Posterior cingulate gyrus (tissue), 11 donors: Measurements from ENCODE around the gene PROZ.

Experiments
- DNase-seq, 10 donors: peaks; one replicate each; pipeline versions ENCODE4 v3.0.0 to v3.0.0-alpha.2; 2020 to 2021; ENCODE audit warnings: mixed read lengths in 3 of 10
- intact Hi-C: fragments of 100-400 bp; cut with DNase I; formaldehyde crosslinking; loops from one replicate; pipeline ENCODE4 v1.15.1; 2023

Gene PROZ

GRCh38 chr13:113218586-113218985 lies 60.1 kb downstream of the PROZ start:
- no peak for DNase-seq
- intact Hi-C loops: no loop called here

DNA sequence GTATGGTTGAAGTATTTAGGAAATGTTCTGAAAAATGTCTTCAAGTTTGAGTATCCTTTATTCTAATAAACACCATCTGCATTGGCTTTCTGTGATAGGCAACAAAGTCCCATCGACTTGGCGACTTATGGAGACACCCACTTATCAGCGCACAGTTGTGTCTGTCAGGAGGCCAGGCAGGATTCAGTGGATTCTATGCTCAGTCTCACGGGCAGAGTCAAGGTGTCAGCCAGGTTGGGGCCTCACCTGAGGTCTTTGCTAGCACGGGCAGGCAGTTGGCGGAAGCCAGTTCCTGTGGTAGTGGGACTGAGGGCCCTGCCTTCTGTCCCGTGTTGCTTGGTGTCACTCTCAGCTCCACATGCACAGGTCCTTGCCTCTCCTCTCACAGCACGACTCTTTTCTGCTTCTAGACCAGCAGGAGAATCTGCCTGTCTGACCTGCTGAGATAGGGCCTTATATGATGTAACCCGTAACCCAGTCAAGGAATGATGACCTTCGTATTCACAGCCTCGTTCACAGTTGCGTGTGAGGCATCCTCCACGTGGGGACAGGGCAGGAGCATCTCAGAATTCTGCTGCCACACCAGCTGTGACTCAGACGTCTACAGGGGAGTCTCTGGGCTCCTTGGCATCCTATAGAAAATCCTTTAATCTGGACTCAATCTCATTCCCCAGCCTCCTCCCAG lies 61.0 kb downstream of the PROZ start:
- no peak for DNase-seq
- intact Hi-C loops: no loop called here

- intact Hi-C loops: no loop called here
- DNase-seq: no peak
Measured at GRCh38 chr13:113220141-113220598, 61.7 kb downstream of the PROZ start.

DNA sequence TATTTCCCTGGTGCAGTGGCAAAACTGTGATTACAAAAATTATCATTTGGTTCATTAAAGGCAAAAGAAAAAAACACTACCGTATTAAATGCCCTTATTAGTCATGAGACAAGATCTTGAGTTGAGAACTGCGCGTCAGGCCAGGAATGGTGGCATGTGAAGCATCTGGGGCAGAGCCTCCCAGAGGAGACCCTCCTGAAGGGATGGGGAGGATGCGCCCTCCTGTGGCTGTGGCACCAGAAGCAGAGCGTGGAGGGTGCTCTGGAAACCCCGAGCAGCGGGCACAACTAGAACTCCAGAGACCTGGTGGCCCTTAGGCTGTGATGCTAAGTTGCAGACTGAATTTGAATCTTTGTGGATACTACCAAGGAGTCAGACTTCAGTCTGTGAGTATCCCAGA lies 62.4 kb downstream of the PROZ start:
- intact Hi-C loops: no loop called here
- DNase-seq: no peak
